Measurements from ENCODE around the gene DCHS1. TPM values are rescaled to one million over a fixed set of nuclear protein-coding genes. Genes with fewer than 3 reads are reported as not detected.

DCHS1 gene
- total and polyA plus RNA-seq, 10 of the 15 experiments (the other 5 are each of a cell fraction or from before 2014, with no cell fraction given), result 0.02 to 0.64 (median 0.18) TPM; not detected in 1

DNA sequence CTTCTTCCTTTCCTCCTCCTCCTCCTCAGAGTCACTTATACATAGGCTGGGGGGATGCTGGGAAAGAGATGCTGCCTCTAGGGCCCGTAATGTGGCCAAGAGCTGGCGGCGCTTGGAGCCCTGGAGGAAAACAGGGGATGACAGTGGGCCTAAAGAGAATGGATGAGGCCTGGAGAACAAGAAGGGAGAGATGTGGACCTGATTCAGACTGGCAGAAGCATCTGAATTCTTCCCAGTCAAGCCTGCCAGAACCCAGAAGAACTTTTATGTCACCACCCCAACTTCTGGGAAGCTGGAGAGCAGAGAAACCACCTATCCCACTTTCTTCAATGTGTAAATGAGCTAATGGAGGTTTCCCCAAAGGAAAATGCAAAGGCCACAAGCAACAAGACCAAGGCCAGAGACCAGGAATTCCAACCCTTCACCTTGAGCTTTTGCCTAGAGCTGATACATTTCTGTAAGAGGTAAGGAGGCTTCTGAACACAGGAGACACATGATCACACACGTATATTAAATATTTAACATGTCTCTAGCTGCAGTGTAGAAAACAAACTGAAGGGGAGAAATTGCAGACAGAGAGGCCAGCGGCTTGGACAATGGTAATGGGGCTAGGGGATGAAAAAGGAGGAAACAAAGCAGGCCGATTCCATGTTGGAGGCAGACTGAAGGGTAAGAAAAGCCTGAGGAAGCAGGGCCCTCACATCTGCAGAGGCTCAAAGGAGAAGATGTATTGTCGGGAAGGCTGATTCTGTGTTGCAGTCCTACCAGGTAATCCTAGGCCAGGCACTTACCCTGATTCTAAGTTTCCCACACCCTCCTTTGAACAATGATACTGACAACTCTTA is 53.3 kb downstream of the DCHS1 start (continued):
- TF ChIP-seq RELB (IDR thresholded peaks at IDR 0.05; ENCODE audit: low read depth), result no peak

DNA sequence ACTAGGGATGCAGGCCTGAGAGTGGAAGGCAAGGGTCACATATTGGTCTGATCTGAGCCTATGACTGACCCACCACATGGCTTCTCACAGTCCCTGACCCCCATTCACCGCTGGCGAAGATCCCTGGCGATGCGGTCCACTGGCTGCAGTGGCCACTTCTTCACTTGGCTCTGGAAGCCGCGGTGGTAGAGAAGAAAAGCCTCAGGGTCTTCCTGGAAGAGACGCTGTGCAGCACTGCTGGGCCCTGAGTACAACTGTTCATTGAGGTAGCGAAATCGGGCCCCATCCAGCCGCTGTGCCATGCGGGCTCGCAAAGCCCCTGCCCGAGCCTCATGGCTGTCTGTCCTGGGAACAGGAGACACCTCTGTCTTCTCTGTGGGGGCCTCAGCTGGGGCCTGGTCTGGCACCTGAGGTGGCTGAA is 54.6 kb downstream of the DCHS1 start:
- intact Hi-C loops (cut with micrococcal nuclease; ENCODE audit: unreplicated experiment), result loop anchor here (10.0 kb wide), 1 partner anchor 216 kb away; no protein-coding TSS in a partner anchor
- DNase-seq (ENCODE audit: low read depth, low spot score) (no peak), ATAC-seq (no peak), FAIRE-seq (no peak)
- BruUV-seq (replicated peaks), result no TSS peak
- ChIA-PET CTCF (no interaction called here), POLR2A (no interaction called here), RAD21 (ENCODE audit: unreplicated experiment) (interaction anchor here (4.8 kb wide), 1 partner anchor 81 kb away, joined by 60 read pairs; the partner anchor contains the start of gene MRPL17), SMC1A (ENCODE audit: uncharacterized antibody, unreplicated experiment) (no interaction called here)
- H3K9me3 ChIP-seq (replicated peaks; ENCODE audit: control insufficient read depth, insufficient read depth, low read length), result no peaks in the 10 kb centered on the region
- H3K27me3 ChIP-seq (replicated peaks in 1 of 2; ENCODE audit: control insufficient read depth in 2 of 2, insufficient read depth in 2 of 2, low read length in 1 of 2), result no peaks in the 10 kb centered on the region
- H4K20me1 ChIP-seq (ENCODE audit: control insufficient read depth, insufficient read depth), result no peaks in the 10 kb centered on the region
- no peak overlapping the region for H3K27ac ChIP-seq (ENCODE audit: control insufficient read depth, insufficient read depth)
- H3K4me1 ChIP-seq (ENCODE audit: control insufficient read depth, insufficient read depth, low read length), result peaks cover 6% of the 10 kb centered on the region; the same call in 1 of the 2 replicates
- H3K36me3 ChIP-seq (ENCODE audit: control insufficient read depth in 2 of 2, insufficient read depth in 2 of 2, low read length in 1 of 2), result peaks cover 11 to 18% of the 10 kb centered on the region in 2 experiments
- H3K79me2 ChIP-seq (ENCODE audit: control insufficient read depth, insufficient read depth, low read length), result peaks cover 61% of the 10 kb centered on the region
- no peak overlapping the region for H3K4me3 ChIP-seq
- peak overlapping the region; percentile 96 for H3K4me2 ChIP-seq (ENCODE audit: control insufficient read depth, insufficient read depth)
- in situ Hi-C loops (cut with MboI), result no loop called here
- WGBS (ENCODE audit: insufficient coverage, insufficient replicate concordance, low lambda C conversion rate, missing lambda C conversion rate), result 100% methylated on average over 13 of the region's 13 CpGs
- H2AFZ ChIP-seq (ENCODE audit: control insufficient read depth, low read depth, low read length), result no peak overlapping the region
- H3K9ac ChIP-seq (ENCODE audit: control insufficient read depth, insufficient read depth, low read length), result 0 out of 2 replicates have a peak overlapping the region, but pooled peaks have one; percentile 4
- TF ChIP-seq NR2C2 (IDR thresholded peaks at IDR 0.05; ENCODE audit: borderline replicate concordance, control insufficient read depth, insufficient read length, low read depth), result no peak
- TF ChIP-seq ATF7 (IDR thresholded peaks at IDR 0.05; ENCODE audit: low read depth), result no peak
- no peak for TF ChIP-seq TCF7 (IDR thresholded peaks at IDR 0.05; ENCODE audit: borderline replicate concordance)
- no peak for TF ChIP-seq NR2C1 (IDR thresholded peaks at IDR 0.05)
- TF ChIP-seq TAF1 (IDR thresholded peaks at IDR 0.05; ENCODE audit: borderline replicate concordance, low read depth, low read length), result no peak
- no peak for TF ChIP-seq RBBP5 (conservative IDR thresholded peaks at IDR 0.05)
- TF ChIP-seq DPF2 (IDR thresholded peaks at IDR 0.05), result no peak
- no peak for TF ChIP-seq ASH2L (IDR thresholded peaks at IDR 0.05; ENCODE audit: borderline replicate concordance, low read depth)
- no peak for TF ChIP-seq PML (IDR thresholded peaks at IDR 0.05; ENCODE audit: low read length)
- TF ChIP-seq, protein P1, sequence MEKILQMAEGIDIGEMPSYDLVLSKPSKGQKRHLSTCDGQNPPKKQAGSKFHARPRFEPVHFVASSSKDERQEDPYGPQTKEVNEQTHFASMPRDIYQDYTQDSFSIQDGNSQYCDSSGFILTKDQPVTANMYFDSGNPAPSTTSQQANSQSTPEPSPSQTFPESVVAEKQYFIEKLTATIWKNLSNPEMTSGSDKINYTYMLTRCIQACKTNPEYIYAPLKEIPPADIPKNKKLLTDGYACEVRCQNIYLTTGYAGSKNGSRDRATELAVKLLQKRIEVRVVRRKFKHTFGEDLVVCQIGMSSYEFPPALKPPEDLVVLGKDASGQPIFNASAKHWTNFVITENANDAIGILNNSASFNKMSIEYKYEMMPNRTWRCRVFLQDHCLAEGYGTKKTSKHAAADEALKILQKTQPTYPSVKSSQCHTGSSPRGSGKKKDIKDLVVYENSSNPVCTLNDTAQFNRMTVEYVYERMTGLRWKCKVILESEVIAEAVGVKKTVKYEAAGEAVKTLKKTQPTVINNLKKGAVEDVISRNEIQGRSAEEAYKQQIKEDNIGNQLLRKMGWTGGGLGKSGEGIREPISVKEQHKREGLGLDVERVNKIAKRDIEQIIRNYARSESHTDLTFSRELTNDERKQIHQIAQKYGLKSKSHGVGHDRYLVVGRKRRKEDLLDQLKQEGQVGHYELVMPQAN (conservative IDR thresholded peaks at IDR 0.05), result no peak
- TF ChIP-seq E2F8 (IDR thresholded peaks at IDR 0.05; ENCODE audit: low read depth, partially characterized antibody), result no peak
- TF ChIP-seq STAT3 (IDR thresholded peaks at IDR 0.05; ENCODE audit: low read depth, low read length), result no peak
- no peak for TF ChIP-seq SUZ12 (IDR thresholded peaks at IDR 0.05; ENCODE audit: unreplicated experiment)

All from GM12878 (cell line).